Measurements from ENCODE around the gene MARCHF2. TPM values are rescaled to one million over a fixed set of nuclear protein-coding genes. Genes with fewer than 3 reads are reported as not detected.

MARCHF2 gene
- total and polyA plus RNA-seq, 9 of the 15 experiments (the other 6 are each of a cell fraction or from before 2014, with no cell fraction given) = 0.39 to 6.4 (median 2.2) TPM

GRCh38 chr19:8393192-8393870 lies 19.8 kb upstream of the MARCHF2 start:
- Histone ChIP-seq H3K79me2 (ENCODE audit: control insufficient read depth, insufficient read depth, low read length) (peaks cover 65% of the 10 kb centered on the region), H3K4me2 (ENCODE audit: insufficient read depth, low read length) (no peak overlapping the region), H3K9me1 (ENCODE audit: control insufficient read depth, insufficient read depth, low read length) (peaks cover 6% of the 10 kb centered on the region), H3K9me3 (replicated peaks; ENCODE audit: control insufficient read depth, insufficient read depth, low read depth, low read length) (no peaks in the 10 kb centered on the region), H2AFZ (ENCODE audit: low read depth, low read length) (no peak overlapping the region), H3K4me3 (no peak overlapping the region), H3K27ac (ENCODE audit: extremely low read depth, low read depth, low read length) (no peak overlapping the region), H3K4me1 (replicated peaks in 1 of 2; ENCODE audit: control insufficient read depth in 2 of 2, insufficient read depth in 2 of 2, low read length in 2 of 2) (peaks cover 25 to 64% of the 10 kb centered on the region in 2 experiments; a peak in 4 of 5 replicates), H3K27me3 (ENCODE audit: control insufficient read depth in 2 of 2, insufficient read depth in 2 of 2, low read length in 2 of 2) (no peaks in the 10 kb centered on the region), H3K36me3 (ENCODE audit: control insufficient read depth, insufficient read depth, low read length) (peaks cover 4% of the 10 kb centered on the region; the same call in 1 of the 3 replicates), H3K9ac (ENCODE audit: insufficient read depth in 1 of 2, low read depth in 2 of 2, low read length in 2 of 2) (peak overlapping the region in 1 of 2 experiments; percentile 66; a peak in 2 of 4 replicates), H4K20me1 (replicated peaks; ENCODE audit: control insufficient read depth, insufficient read depth, low read length) (peaks cover 47% of the 10 kb centered on the region)
- ATAC-seq (no peak), DNase-seq (ENCODE audit: extremely low read depth in 1 of 4, low spot score in 3 of 4) (no peak), FAIRE-seq (no peak)
- intact Hi-C loops (cut with micrococcal nuclease) (no loop called here), in situ Hi-C loops (cut with MboI) (no loop called here)
- ChIA-PET CTCF (ENCODE audit: low intra/inter-chr PET ratio) (no interaction called here), POLR2A (interaction anchor here (0.9 to 1.3 kb wide), 3 partner anchors 11 to 39 kb away, joined by 3 to 5 read pairs (median 3); no protein-coding TSS in a partner anchor)
- BruUV-seq (replicated peaks) = no TSS peak
- TF ChIP-seq ZBTB5 (IDR thresholded peaks at IDR 0.05) (no peak), CEBPZ (IDR thresholded peaks at IDR 0.05; ENCODE audit: borderline replicate concordance, low read depth, low read length) (no peak), ZNF551 (CRISPR knock-in tag; IDR thresholded peaks at IDR 0.05) (no peak)
- WGBS (ENCODE audit: insufficient coverage, low coverage, missing lambda C conversion rate) = 77% methylated on average over 6 of the region's 8 CpGs
